GM23338 (cell line): ENCODE results near the gene SEMA3C. TPM values are rescaled to one million over a fixed set of nuclear protein-coding genes. Genes with fewer than 3 reads are reported as not detected.

Experiments
- ATAC-seq: fragments of 200-7000 bp; cut with Tn5 transposase; 3 replicates; pipeline ENCODE4 v1.9.1; 2020
- DNase-seq: peaks from one replicate; pipeline ENCODE4 v3.0.0-alpha.2; 2015; ENCODE audit warnings: low spot score
- H2AFZ ChIP-seq: fragments of 200-600 bp; sonication (generic); 2 replicates; pipeline ENCODE4 v1.8.0; 2016; ENCODE audit warnings: antibody characterized with exemption, mild to moderate bottlenecking, moderate library complexity
- H3F3A ChIP-seq: fragments of 200-600 bp; sonication (generic); replicated peaks from 2 replicates; pipeline ENCODE4 v1.8.0; 2017; ENCODE audit warnings: antibody characterized with exemption, mixed run types, low read depth
- H3K27ac ChIP-seq: fragments of 200-600 bp; sonication (generic); 2 replicates; pipeline ENCODE4 v1.6.1; 2016; ENCODE audit warnings: low read depth
- H3K27me3 ChIP-seq: fragments of 200-600 bp; sonication (generic); 2 replicates; pipeline ENCODE4 v1.8.0; 2016; ENCODE audit warnings: mild to moderate bottlenecking, mixed run types, moderate library complexity; ENCODE audit not compliant: insufficient read depth
- H3K36me3 ChIP-seq: fragments of 200-600 bp; sonication (generic); 2 replicates; pipeline ENCODE4 v1.8.0; 2016; ENCODE audit warnings: mild to moderate bottlenecking; ENCODE audit not compliant: insufficient read depth
- H3K4me1 ChIP-seq: fragments of 200-600 bp; sonication (generic); 2 replicates; pipeline ENCODE4 v1.8.0; 2016; ENCODE audit warnings: mild to moderate bottlenecking, moderate library complexity; ENCODE audit not compliant: insufficient read depth
- H3K4me2 ChIP-seq: fragments of 200-600 bp; sonication (generic); 2 replicates; pipeline ENCODE4 v1.7.1; 2017; ENCODE audit warnings: mixed run types
- H3K4me3 ChIP-seq: fragments of 200-600 bp; sonication (generic); 2 replicates; pipeline ENCODE4 v1.6.1; 2016; ENCODE audit warnings: mixed run types
- H3K79me2 ChIP-seq: fragments of 200-600 bp; sonication (generic); replicated peaks from 2 replicates; pipeline ENCODE4 v1.8.0; 2017; ENCODE audit warnings: mild to moderate bottlenecking; ENCODE audit not compliant: insufficient read depth
- H3K9me2 ChIP-seq: fragments of 200-600 bp; sonication (generic); 2 replicates; pipeline ENCODE4 v1.8.0; 2017; ENCODE audit not compliant: insufficient read depth
- H4K20me1 ChIP-seq: fragments of 200-600 bp; sonication (generic); replicated peaks from 2 replicates; pipeline ENCODE4 v1.8.0; 2017; ENCODE audit warnings: mild to moderate bottlenecking; ENCODE audit not compliant: insufficient read depth
- H3K27ac Mint-ChIP-seq: 2 replicates; pipeline ENCODE4 v1.8.0; 2020; ENCODE audit warnings: inconsistent platforms, mild to moderate bottlenecking, moderate library complexity, mixed read lengths
- H3K27me3 Mint-ChIP-seq: 3 replicates; pipeline ENCODE4 v1.8.0; 2022; ENCODE audit warnings: low read depth, mild to moderate bottlenecking, moderate library complexity, mixed read lengths, inconsistent platforms; ENCODE audit not compliant: insufficient read depth, poor library complexity
- H3K36me3 Mint-ChIP-seq: 3 replicates; pipeline ENCODE4 v1.8.0; 2021; ENCODE audit warnings: low read depth, mild to moderate bottlenecking, inconsistent platforms, moderate library complexity, mixed read lengths
- H3K4me1 Mint-ChIP-seq: 3 replicates; pipeline ENCODE4 v1.8.0; 2020; ENCODE audit warnings: mild to moderate bottlenecking, inconsistent platforms, mixed read lengths
- H3K4me3 Mint-ChIP-seq: 3 replicates; pipeline ENCODE4 v1.8.0; 2021; ENCODE audit warnings: moderate library complexity, mild to moderate bottlenecking, inconsistent platforms, mixed read lengths
- H3K9me3 Mint-ChIP-seq: 3 replicates; pipeline ENCODE4 v1.8.0; 2020; ENCODE audit warnings: moderate library complexity, mild to moderate bottlenecking, inconsistent platforms, mixed read lengths
- CREB1 ChIP-seq: fragments of 250-450 bp; sonication (Bioruptor Pico); IDR thresholded peaks from 2 replicates; pipeline ENCODE4 v1.5.0; 2020; ENCODE audit warnings: low read depth, mild to moderate bottlenecking, moderate library complexity
- EZH2 ChIP-seq: fragments of 200-600 bp; sonication (generic); IDR thresholded peaks from one replicate; pipeline ENCODE4 v1.8.0; 2017; ENCODE audit warnings: antibody characterized with exemption, mild to moderate bottlenecking, low read depth; ENCODE audit not compliant: unreplicated experiment
- EZH2phosphoT487 ChIP-seq: fragments of 200-600 bp; sonication (generic); IDR thresholded peaks from one replicate; pipeline ENCODE4 v1.8.1; 2018; ENCODE audit warnings: antibody characterized with exemption; ENCODE audit not compliant: unreplicated experiment
- JUNB ChIP-seq: IDR thresholded peaks from one replicate; pipeline ENCODE4 v1.6.1; 2016; ENCODE audit warnings: antibody characterized with exemption; ENCODE audit not compliant: unreplicated experiment
- NANOG ChIP-seq: IDR thresholded peaks from 2 replicates; pipeline ENCODE4 v1.6.1; 2016; ENCODE audit warnings: antibody characterized with exemption, borderline replicate concordance
- POLR2AphosphoS5 ChIP-seq: IDR thresholded peaks from 2 replicates; pipeline ENCODE4 v1.6.1; 2016; ENCODE audit warnings: antibody characterized with exemption, low read depth
- REST ChIP-seq: IDR thresholded peaks from one replicate; pipeline ENCODE4 v1.6.1; 2018; ENCODE audit warnings: antibody characterized with exemption; ENCODE audit not compliant: unreplicated experiment
- STAT1 ChIP-seq: IDR thresholded peaks from one replicate; pipeline ENCODE4 v1.6.1; 2016; ENCODE audit warnings: antibody characterized with exemption; ENCODE audit not compliant: unreplicated experiment
- ZNF114 ChIP-seq: fragments of 250-450 bp; sonication (Bioruptor Pico); IDR thresholded peaks from 2 replicates; pipeline ENCODE4 v1.5.0; 2020; ENCODE audit warnings: mild to moderate bottlenecking, moderate library complexity
- ZNF331 ChIP-seq: fragments of 250-450 bp; sonication (Bioruptor Pico); IDR thresholded peaks from 2 replicates; pipeline ENCODE4 v1.5.0; 2020; ENCODE audit warnings: low read depth, mild to moderate bottlenecking, moderate library complexity
- ZNF462 ChIP-seq: fragments of 250-450 bp; sonication (Bioruptor Pico); IDR thresholded peaks from 2 replicates; pipeline ENCODE4 v1.5.0; 2020; ENCODE audit warnings: mild to moderate bottlenecking, moderate library complexity
- polyA plus RNA-seq: library from polyadenylated mRNA; unstranded; fragments of >200 nt; fragmentation: Nextera tagmentation; extraction: Ambion mirVana; gene quantifications from 2 replicates; pipeline ENCODE4 v1.2.1, GENCODE V29; 2016
- total RNA-seq: library from RNA; depleted of rRNA; stranded (reverse); fragments of >200 nt; shearing (Covaris generic); gene quantifications from 2 replicates; pipeline ENCODE4 v1.2.3, GENCODE V29; 2014
- TF ChIP-seq, protein P1 (sequence below), 2 experiments: fragments of 200-600 bp in 1 of 2; sonication (generic) in 1 of 2; conservative IDR thresholded peaks; 2 replicates each; pipeline versions ENCODE4 v1.5.1 to v1.6.1; 2016 to 2017; ENCODE audit warnings: antibody characterized with exemption in 2 of 2, low read depth in 2 of 2, mild to moderate bottlenecking in 2 of 2, moderate library complexity in 1 of 2

SEMA3C gene
- total and polyA plus RNA-seq, 2 experiments from 2014 or later: 1.0 to 3.5 TPM

GRCh38 chr7:80760292-80760691, 158.6 kb downstream of the SEMA3C start (continued):
- TF ChIP-seq REST (no peak), JUNB (no peak), POLR2AphosphoS5 (no peak), ZNF331 (CRISPR knock-in tag) (no peak)

GRCh38 chr7:80752954-80753690, 165.7 kb downstream of the SEMA3C start:
- no peaks in the 10 kb centered on the region for H3K79me2 ChIP-seq
- no peaks in the 10 kb centered on the region for H3K9me2 ChIP-seq
- no peaks in the 10 kb centered on the region for H3K36me3 Mint-ChIP-seq
- H3K27me3 ChIP-seq: no peaks in the 10 kb centered on the region
- no peak for ATAC-seq
- no peak overlapping the region for H3K4me3 ChIP-seq
- no peak overlapping the region for H2AFZ ChIP-seq
- H3K27ac ChIP-seq: no peak overlapping the region
- H3K4me2 ChIP-seq: no peak overlapping the region
- no peaks in the 10 kb centered on the region for H3F3A ChIP-seq
- H3K4me1 Mint-ChIP-seq: peaks cover 9% of the 10 kb centered on the region
- peaks cover under 1% of the 10 kb centered on the region for H3K27me3 Mint-ChIP-seq
- H3K4me1 ChIP-seq: no peaks in the 10 kb centered on the region
- H4K20me1 ChIP-seq: no peaks in the 10 kb centered on the region
- no peak overlapping the region for H3K4me3 Mint-ChIP-seq
- H3K9me3 Mint-ChIP-seq: no peaks in the 10 kb centered on the region
- H3K27ac Mint-ChIP-seq: no peak overlapping the region
- no peaks in the 10 kb centered on the region for H3K36me3 ChIP-seq
- DNase-seq: no peak
- TF ChIP-seq POLR2AphosphoS5: no peak
- TF ChIP-seq NANOG: no peak
- TF ChIP-seq CREB1 (CRISPR knock-in tag): no peak
- TF ChIP-seq ZNF331 (CRISPR knock-in tag): no peak
- no peak for TF ChIP-seq JUNB
- TF ChIP-seq ZNF462: no peak
- TF ChIP-seq ZNF114 (CRISPR knock-in tag): no peak
- TF ChIP-seq STAT1: no peak
- TF ChIP-seq, protein P1, sequence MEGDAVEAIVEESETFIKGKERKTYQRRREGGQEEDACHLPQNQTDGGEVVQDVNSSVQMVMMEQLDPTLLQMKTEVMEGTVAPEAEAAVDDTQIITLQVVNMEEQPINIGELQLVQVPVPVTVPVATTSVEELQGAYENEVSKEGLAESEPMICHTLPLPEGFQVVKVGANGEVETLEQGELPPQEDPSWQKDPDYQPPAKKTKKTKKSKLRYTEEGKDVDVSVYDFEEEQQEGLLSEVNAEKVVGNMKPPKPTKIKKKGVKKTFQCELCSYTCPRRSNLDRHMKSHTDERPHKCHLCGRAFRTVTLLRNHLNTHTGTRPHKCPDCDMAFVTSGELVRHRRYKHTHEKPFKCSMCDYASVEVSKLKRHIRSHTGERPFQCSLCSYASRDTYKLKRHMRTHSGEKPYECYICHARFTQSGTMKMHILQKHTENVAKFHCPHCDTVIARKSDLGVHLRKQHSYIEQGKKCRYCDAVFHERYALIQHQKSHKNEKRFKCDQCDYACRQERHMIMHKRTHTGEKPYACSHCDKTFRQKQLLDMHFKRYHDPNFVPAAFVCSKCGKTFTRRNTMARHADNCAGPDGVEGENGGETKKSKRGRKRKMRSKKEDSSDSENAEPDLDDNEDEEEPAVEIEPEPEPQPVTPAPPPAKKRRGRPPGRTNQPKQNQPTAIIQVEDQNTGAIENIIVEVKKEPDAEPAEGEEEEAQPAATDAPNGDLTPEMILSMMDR (conservative IDR thresholded peaks at IDR 0.05; ENCODE audit: low read depth in 2 of 2): no peak
- TF ChIP-seq EZH2: no peak
- no peak for TF ChIP-seq EZH2phosphoT487
